Jurkat, Clone E6-1 (cell line): ENCODE results near the gene FAM161A.
A peak's percentile ranks its signal among the peaks of the same experiment; 100 is the strongest.

Experiments
- DNase-seq: peaks from one replicate; pipeline ENCODE4 v3.0.0-alpha.2; 2011; ENCODE audit warnings: low read depth, low spot score
- H3K4me3 ChIP-seq: 2 replicates; pipeline ENCODE4 v1.5.1; 2011; ENCODE audit warnings: mild to moderate bottlenecking, low read length, control low read depth, moderate library complexity

Gene FAM161A

GRCh38 chr2:61793389-61793836 is 60.4 kb downstream of the FAM161A start:
- H3K4me3 ChIP-seq, result no peak overlapping the region

GRCh38 chr2:61792355-61792890 is 61.4 kb downstream of the FAM161A start:
- no peak for DNase-seq
- no peak overlapping the region for H3K4me3 ChIP-seq

More at GRCh38 chr2:61793389-61793836, 60.4 kb downstream of the FAM161A start:
- peak; percentile 49 for DNase-seq

GRCh38 chr2:61789807-61790602 is 63.9 kb downstream of the FAM161A start:
- DNase-seq, result no peak
- no peak overlapping the region for H3K4me3 ChIP-seq

- no peak for DNase-seq
- no peak overlapping the region for H3K4me3 ChIP-seq
Observed at GRCh38 chr2:61787941-61788563, 65.8 kb downstream of the FAM161A start.

GRCh38 chr2:61786876-61787275 is 67.0 kb downstream of the FAM161A start:
- no peak overlapping the region for H3K4me3 ChIP-seq
- no peak for DNase-seq

- H3K4me3 ChIP-seq, result no peak overlapping the region
- DNase-seq, result no peak
Observed at GRCh38 chr2:61785583-61785982, 68.3 kb downstream of the FAM161A start.

GRCh38 chr2:61784643-61785042 is 69.2 kb downstream of the FAM161A start:
- no peak overlapping the region for H3K4me3 ChIP-seq
- no peak for DNase-seq

- no peak overlapping the region for H3K4me3 ChIP-seq
- no peak for DNase-seq
Observed at GRCh38 chr2:61775956-61776570, 77.8 kb downstream of the FAM161A start.
